Gastroesophageal sphincter (tissue), 3 donors: ENCODE data around the gene FOXO4.

Experiments
- EP300 ChIP-seq: sonication (generic); formaldehyde crosslinking; IDR thresholded peaks from one replicate; pipeline ENCODE4 v1.6.1; 2017; ENCODE audit warnings: antibody characterized with exemption, mild to moderate bottlenecking
- POLR2A ChIP-seq, 2 donors: fragments of 450-650 bp; IDR thresholded peaks; one replicate each; pipeline ENCODE4 v1.6.1; 2017; ENCODE audit warnings: antibody characterized with exemption in 2 of 2, mild to moderate bottlenecking in 2 of 2, moderate library complexity in 1 of 2
- TF ChIP-seq, protein P1 (sequence below), 4 experiments: fragments of 200-600 bp in 2 of 4; fragments of 450-650 bp in 2 of 4; sonication (generic) in 1 of 4; IDR thresholded peaks; one replicate each; pipeline ENCODE4 v1.5.1; 2017 to 2019; ENCODE audit warnings: antibody characterized with exemption in 4 of 4, mild to moderate bottlenecking in 2 of 4, moderate library complexity in 2 of 4

DNA sequence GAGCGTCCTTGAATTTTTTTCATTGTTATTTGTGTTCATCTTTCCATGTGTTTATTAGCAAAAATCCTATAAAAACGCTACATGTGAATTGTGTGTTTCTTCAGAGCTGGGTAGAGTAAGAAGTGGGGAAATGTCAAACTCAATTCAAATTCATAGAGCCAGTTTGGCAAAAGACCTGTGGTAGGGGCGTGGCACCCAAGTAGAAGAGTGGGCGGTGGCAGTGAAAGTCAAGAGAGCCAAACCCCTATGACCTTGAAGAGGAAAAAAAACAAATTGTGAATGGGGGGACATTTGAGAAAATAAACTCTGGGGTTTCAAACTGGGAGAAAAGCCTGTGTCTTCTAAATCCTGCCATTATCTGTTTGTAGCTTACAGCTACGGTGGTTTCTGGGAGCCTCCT, 4.4 kb upstream of the FOXO4 start:
- TF ChIP-seq, protein P1, sequence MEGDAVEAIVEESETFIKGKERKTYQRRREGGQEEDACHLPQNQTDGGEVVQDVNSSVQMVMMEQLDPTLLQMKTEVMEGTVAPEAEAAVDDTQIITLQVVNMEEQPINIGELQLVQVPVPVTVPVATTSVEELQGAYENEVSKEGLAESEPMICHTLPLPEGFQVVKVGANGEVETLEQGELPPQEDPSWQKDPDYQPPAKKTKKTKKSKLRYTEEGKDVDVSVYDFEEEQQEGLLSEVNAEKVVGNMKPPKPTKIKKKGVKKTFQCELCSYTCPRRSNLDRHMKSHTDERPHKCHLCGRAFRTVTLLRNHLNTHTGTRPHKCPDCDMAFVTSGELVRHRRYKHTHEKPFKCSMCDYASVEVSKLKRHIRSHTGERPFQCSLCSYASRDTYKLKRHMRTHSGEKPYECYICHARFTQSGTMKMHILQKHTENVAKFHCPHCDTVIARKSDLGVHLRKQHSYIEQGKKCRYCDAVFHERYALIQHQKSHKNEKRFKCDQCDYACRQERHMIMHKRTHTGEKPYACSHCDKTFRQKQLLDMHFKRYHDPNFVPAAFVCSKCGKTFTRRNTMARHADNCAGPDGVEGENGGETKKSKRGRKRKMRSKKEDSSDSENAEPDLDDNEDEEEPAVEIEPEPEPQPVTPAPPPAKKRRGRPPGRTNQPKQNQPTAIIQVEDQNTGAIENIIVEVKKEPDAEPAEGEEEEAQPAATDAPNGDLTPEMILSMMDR (IDR thresholded peaks at IDR 0.05), result no peak
- TF ChIP-seq EP300 (no peak), POLR2A (IDR thresholded peaks at IDR 0.05) (no peak)
